HEK293 (cell line): ENCODE measurements around the gene MVP.

Experiments used
- CTCF ChIA-PET: fragments of 350-600 bp; formaldehyde crosslinking; extraction: SDS; loops from one replicate; lab custom pipeline; 2021; ENCODE audit warnings: antibody characterized with exemption; lab: Yijun Ruan, JAX
- POLR2A ChIA-PET: fragments of 300-600 bp; formaldehyde crosslinking; extraction: SDS; loops from one replicate; lab custom pipeline; 2020; ENCODE audit warnings: antibody characterized with exemption, inconsistent platforms; lab: Yijun Ruan, JAX
- H3K27ac ChIP-seq: fragments of 200-500 bp; sonication (Bioruptor generic); 2 replicates; pipeline ENCODE4 v1.5.1; 2014; ENCODE audit warnings: low read depth, low read length, control low read depth, inconsistent platforms; ENCODE audit errors: extremely low read depth
- H3K36me3 ChIP-seq, 2 experiments: fragments of 200-500 bp in 1 of 2; sonication (Bioruptor generic) in 1 of 2; 1 replicate in 1 of 2; 2 replicates in 1 of 2; pipeline ENCODE4 v1.5.1; 2014 to 2017; ENCODE audit warnings: inconsistent platforms in 2 of 2, low read length in 2 of 2; ENCODE audit not compliant: control insufficient read depth in 2 of 2, insufficient read depth in 1 of 2
- H3K4me1 ChIP-seq: fragments of 200-500 bp; sonication (Bioruptor generic); 2 replicates; pipeline ENCODE4 v1.5.1; 2014; ENCODE audit warnings: mild to moderate bottlenecking, low read length, inconsistent platforms; ENCODE audit not compliant: control insufficient read depth, insufficient read depth
- H3K4me3 ChIP-seq: 2 replicates; pipeline ENCODE4 v1.5.1; 2011; ENCODE audit warnings: low read depth, mild to moderate bottlenecking, control low read depth, low read length, moderate library complexity
- H3K9me3 ChIP-seq: fragments of 200-500 bp; sonication (Bioruptor generic); 2 replicates; pipeline ENCODE4 v1.5.1; 2014; ENCODE audit warnings: low read depth, low read length, inconsistent platforms; ENCODE audit not compliant: control insufficient read depth, insufficient read depth
- MZF1 ChIP-seq: fragments of 450-650 bp; formaldehyde crosslinking; IDR thresholded peaks from 2 replicates; pipeline ENCODE4 v1.5.1; 2017; ENCODE audit warnings: missing biosample characterization, missing genetic modification characterization, borderline replicate concordance
- SCRT2 ChIP-seq: fragments of 450-650 bp; formaldehyde crosslinking; IDR thresholded peaks from 2 replicates; pipeline ENCODE4 v1.5.1; 2016; ENCODE audit warnings: missing biosample characterization, missing genetic modification characterization
- TRIM28 ChIP-seq: IDR thresholded peaks from 2 replicates; pipeline ENCODE4 v1.6.1; 2011; ENCODE audit warnings: low read length, control low read depth, borderline replicate concordance
- ZBTB17 ChIP-seq: fragments of 450-650 bp; formaldehyde crosslinking; IDR thresholded peaks from 2 replicates; pipeline ENCODE4 v1.5.1; 2016; ENCODE audit warnings: missing biosample characterization, missing genetic modification characterization
- ZNF112 ChIP-seq: fragments of 450-650 bp; formaldehyde crosslinking; IDR thresholded peaks from 2 replicates; pipeline ENCODE4 v1.5.0; 2017; ENCODE audit warnings: missing biosample characterization, missing genetic modification characterization
- ZNF114 ChIP-seq: fragments of 450-650 bp; formaldehyde crosslinking; IDR thresholded peaks from 2 replicates; pipeline ENCODE4 v1.5.0; 2017; ENCODE audit warnings: missing biosample characterization, missing genetic modification characterization
- ZNF221 ChIP-seq: fragments of 450-650 bp; formaldehyde crosslinking; IDR thresholded peaks from 2 replicates; pipeline ENCODE4 v1.5.1; 2017; ENCODE audit warnings: missing biosample characterization, missing genetic modification characterization, borderline replicate concordance
- ZNF280D ChIP-seq: fragments of 450-650 bp; formaldehyde crosslinking; IDR thresholded peaks from 2 replicates; pipeline ENCODE4 v1.5.1; 2016; ENCODE audit warnings: missing biosample characterization, missing genetic modification characterization
- ZNF292 ChIP-seq: fragments of 450-650 bp; formaldehyde crosslinking; IDR thresholded peaks from 2 replicates; pipeline ENCODE4 v1.5.1; 2016; ENCODE audit warnings: low read depth, missing biosample characterization, missing genetic modification characterization, borderline replicate concordance
- ZNF324 ChIP-seq: fragments of 450-650 bp; formaldehyde crosslinking; IDR thresholded peaks from 2 replicates; pipeline ENCODE4 v1.5.1; 2016; ENCODE audit warnings: missing biosample characterization, missing genetic modification characterization
- ZNF335 ChIP-seq: fragments of 450-650 bp; formaldehyde crosslinking; conservative IDR thresholded peaks from 2 replicates; pipeline ENCODE4 v1.5.1; 2016; ENCODE audit warnings: missing biosample characterization, missing genetic modification characterization
- ZNF596 ChIP-seq: fragments of 450-650 bp; IDR thresholded peaks from 2 replicates; pipeline ENCODE4 v1.5.0; 2018; ENCODE audit warnings: missing biosample characterization, mild to moderate bottlenecking, missing genetic modification characterization, moderate library complexity
- ZNF624 ChIP-seq: fragments of 450-650 bp; formaldehyde crosslinking; IDR thresholded peaks from 2 replicates; pipeline ENCODE4 v1.5.1; 2017; ENCODE audit warnings: missing biosample characterization, missing genetic modification characterization
- ZNF639 ChIP-seq: fragments of 450-650 bp; formaldehyde crosslinking; IDR thresholded peaks from 2 replicates; pipeline ENCODE4 v1.5.1; 2016; ENCODE audit warnings: missing biosample characterization, missing genetic modification characterization
- ZNF707 ChIP-seq: fragments of 450-650 bp; formaldehyde crosslinking; IDR thresholded peaks from 2 replicates; pipeline ENCODE4 v1.5.1; 2016; ENCODE audit warnings: missing biosample characterization, missing genetic modification characterization
- ZNF776 ChIP-seq: fragments of 450-650 bp; formaldehyde crosslinking; IDR thresholded peaks from 2 replicates; pipeline ENCODE4 v1.5.0; 2017; ENCODE audit warnings: missing biosample characterization, missing genetic modification characterization, borderline replicate concordance
- ZNF830 ChIP-seq: fragments of 450-650 bp; IDR thresholded peaks from 2 replicates; pipeline ENCODE4 v1.5.0; 2018; ENCODE audit warnings: missing biosample characterization, missing genetic modification characterization, low read depth, mild to moderate bottlenecking, moderate library complexity

Gene MVP

GRCh38 chr16:29815032-29815721, 5.1 kb upstream of the MVP start:
- Histone ChIP-seq H3K4me3 (peak overlapping the region; percentile 1; the same call in 1 of the 2 replicates), H3K4me1 (peaks cover 20% of the 10 kb centered on the region), H3K27ac (peak overlapping the region; percentile 25; the same call in 1 of the 2 replicates), H3K9me3 (no peaks in the 10 kb centered on the region), H3K36me3 (peaks cover 24 to 32% of the 10 kb centered on the region in 2 experiments)
- ChIA-PET CTCF (interaction anchor here (0.6 to 7.2 kb wide), 21 partner anchors 8 to 1170 kb away, joined by 3 to 74 read pairs (median 3); partner anchors contain the start of genes ASPHD1 and MAZ), POLR2A (interaction anchor here (0.5 to 7.5 kb wide), 21 partner anchors 8 to 1259 kb away, joined by 3 to 106 read pairs (median 5); partner anchors contain the start of genes ALDOA, DCTPP1, HIRIP3 and KIF22)
- no peak for TF ChIP-seq ZNF707 (tag by site-specific recombination)

- H3K4me3 ChIP-seq: peak within 1 kb of the TSS; percentile 78
- CTCF ChIA-PET: interaction anchor here (0.6 to 7.2 kb wide), 24 partner anchors 8 to 1167 kb away, joined by 3 to 74 read pairs (median 3); partner anchors contain the start of genes ASPHD1, C16orf92, MAZ and TAOK2
- peaks cover 24 to 34% of the 10 kb centered on the region in 2 experiments for H3K36me3 ChIP-seq
- TF ChIP-seq ZNF324 (tag by site-specific recombination) (no peak), MZF1 (tag by site-specific recombination) (no peak), ZNF596 (tag by site-specific recombination) (no peak)
- TF ChIP-seq, all 188 proteins: peak for 0
- POLR2A ChIA-PET: interaction anchor here (0.5 to 7.5 kb wide), 28 partner anchors 8 to 1258 kb away, joined by 3 to 106 read pairs (median 4); partner anchors contain the start of genes ALDOA, ASPHD1, DCTPP1 and DOC2A
- peaks cover 19% of the 10 kb centered on the region for H3K4me1 ChIP-seq
- peak within 1 kb of the TSS; percentile 96 for H3K27ac ChIP-seq
- H3K9me3 ChIP-seq: no peaks in the 10 kb centered on the region
Observed at GRCh38 chr16:29815793-29816693, 4.2 kb upstream of the MVP start, which contains the start of gene PAGR1. Gene PAGR1, plus strand, starts transcription at chr16:29816152. Its CDS starts 374 bp downstream, at chr16:29816526.

GRCh38 chr16:29816694-29817441, 3.4 kb upstream of the MVP start:
- Histone ChIP-seq H3K4me3 (peak overlapping the region; percentile 78), H3K9me3 (no peaks in the 10 kb centered on the region), H3K36me3 (peaks cover 24 to 35% of the 10 kb centered on the region in 2 experiments), H3K27ac (peak overlapping the region; percentile 96), H3K4me1 (peaks cover 19% of the 10 kb centered on the region)
- POLR2A ChIA-PET: interaction anchor here (0.5 to 7.5 kb wide), 17 partner anchors 7 to 194 kb away, joined by 3 to 106 read pairs (median 5); partner anchors contain the start of genes ASPHD1, DOC2A, KIF22 and MAZ
- TF ChIP-seq ZBTB17 (no peak), ZNF335 (no peak), ZNF776 (no peak), ZNF624 (tag by site-specific recombination) (no peak), ZNF221 (tag by site-specific recombination) (no peak), SCRT2 (tag by site-specific recombination) (no peak), TRIM28 (no peak)
- CTCF ChIA-PET: interaction anchor here (0.6 to 7.2 kb wide), 13 partner anchors 8 to 1221 kb away, joined by 3 to 74 read pairs (median 6); partner anchors contain the start of genes ASPHD1, C16orf92 and TAOK2

GRCh38 chr16:29818082-29818481, 2.2 kb upstream of the MVP start:
- peaks cover 19% of the 10 kb centered on the region for H3K4me1 ChIP-seq
- CTCF ChIA-PET: interaction anchor here (0.7 to 7.2 kb wide), 12 partner anchors 9 to 1173 kb away, joined by 3 to 74 read pairs (median 4); partner anchors contain the start of genes C16orf92 and HSD3B7
- H3K9me3 ChIP-seq: no peaks in the 10 kb centered on the region
- no peak overlapping the region for H3K27ac ChIP-seq
- POLR2A ChIA-PET: interaction anchor here (1.3 to 7.5 kb wide), 4 partner anchors 11 to 156 kb away, joined by 4 to 106 read pairs (median 6); partner anchors contain the start of genes ASPHD1, MAZ, SEZ6L2 and TAOK2
- H3K36me3 ChIP-seq: peaks cover 24 to 35% of the 10 kb centered on the region in 2 experiments
- no peak overlapping the region for H3K4me3 ChIP-seq
- TF ChIP-seq ZNF114 (tag by site-specific recombination) (no peak), ZNF292 (no peak), ZNF112 (tag by site-specific recombination) (no peak), ZNF639 (tag by site-specific recombination) (no peak), ZNF830 (tag by site-specific recombination) (no peak), ZNF280D (tag by site-specific recombination) (no peak)
